ENCODE results near the gene TMX2. TPM values are rescaled to one million over a fixed set of nuclear protein-coding genes. Genes with fewer than 3 reads are reported as not detected.
A peak's percentile ranks its signal among the peaks of the same experiment; 100 is the strongest.

TMX2 gene
- total and polyA plus RNA-seq, 9 of the 15 experiments (the other 6 are each of a cell fraction or from before 2014, with no cell fraction given), result 176 to 433 (median 227) TPM

DNA sequence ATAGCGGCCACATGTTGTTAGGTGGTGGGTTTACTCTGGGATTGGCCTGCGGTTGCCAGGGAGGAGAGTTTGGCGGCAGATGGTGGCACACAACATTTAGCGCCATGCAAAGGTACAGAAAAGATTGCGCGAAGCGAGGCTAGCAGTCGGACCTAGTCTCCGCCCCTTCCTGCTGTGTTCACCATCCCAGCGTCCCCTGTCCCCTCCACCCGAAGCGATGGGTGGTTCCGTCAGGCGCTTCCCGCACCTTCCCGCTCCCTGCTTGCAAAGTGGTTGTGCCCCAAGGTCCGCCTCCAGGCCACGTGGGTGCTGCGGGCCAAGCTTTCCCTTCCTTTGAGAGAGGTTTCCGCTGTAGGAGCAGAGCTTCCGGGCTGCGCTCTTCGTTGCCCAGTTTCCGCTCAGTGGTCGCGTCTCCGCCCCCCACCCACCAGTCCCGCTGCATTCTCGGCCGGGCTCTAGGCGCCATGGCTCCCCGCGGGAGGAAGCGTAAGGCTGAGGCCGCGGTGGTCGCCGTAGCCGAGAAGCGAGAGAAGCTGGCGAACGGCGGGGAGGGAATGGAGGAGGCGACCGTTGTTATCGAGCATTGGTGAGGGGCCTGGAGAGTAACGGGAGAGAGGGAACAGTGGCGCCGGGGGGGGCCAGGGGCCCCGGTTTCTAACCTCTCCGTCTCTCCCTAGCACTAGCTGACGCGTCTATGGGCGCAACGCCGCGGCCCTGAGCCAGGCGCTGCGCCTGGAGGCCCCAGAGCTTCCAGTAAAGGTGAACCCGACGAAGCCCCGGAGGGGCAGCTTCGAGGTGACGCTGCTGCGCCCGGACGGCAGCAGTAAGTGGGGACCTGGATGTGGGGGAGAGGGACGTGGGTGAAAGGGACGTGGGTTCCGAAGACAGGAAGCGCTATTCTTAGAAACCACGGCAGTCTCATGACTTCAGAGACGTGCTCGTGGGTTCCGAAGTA is 29.0 kb downstream of the TMX2 start, which contains the start of gene SELENOH (continued):
- TF ChIP-seq SRF (CRISPR knock-in tag; IDR thresholded peaks at IDR 0.05) (peak in 1 of 2 experiments; percentile 52; a peak in 3 of 4 replicates), CC2D1A (IDR thresholded peaks at IDR 0.05) (0 out of 2 replicates have a peak, but pooled peaks have one; percentile 32), ZNF140 (CRISPR knock-in tag; IDR thresholded peaks at IDR 0.05) (no peak), ELF4 (CRISPR knock-in tag; IDR thresholded peaks at IDR 0.05) (peak; percentile 28; the same call in 1 of the 2 replicates), SP1 (CRISPR knock-in tag; IDR thresholded peaks at IDR 0.05) (peak; percentile 100), TBP (optimal IDR thresholded peaks at IDR 0.05; ENCODE audit: low read depth, low read length) (peak; percentile 87), XRCC4 (IDR thresholded peaks at IDR 0.05; ENCODE audit: extremely low read depth, insufficient read depth, insufficient read length) (no peak), ZBTB17 (CRISPR knock-in tag; IDR thresholded peaks at IDR 0.05) (0 out of 2 replicates have a peak, but pooled peaks have one; percentile 14), RBM15 (IDR thresholded peaks at IDR 0.05; ENCODE audit: insufficient read depth, low read length) (no peak), KLF16 (IDR thresholded peaks at IDR 0.05) (no peak), HDAC2 (IDR thresholded peaks at IDR 0.05) (peak; percentile 57), SREBF1 (IDR thresholded peaks at IDR 0.05; ENCODE audit: borderline replicate concordance, low read depth, low read length) (peak; percentile 72; the same call in 1 of the 2 replicates), ZC3H4 (CRISPR knock-in tag; IDR thresholded peaks at IDR 0.05; ENCODE audit: borderline replicate concordance) (0 out of 2 replicates have a peak, but pooled peaks have one; percentile 45), HDAC3 (IDR thresholded peaks at IDR 0.05; ENCODE audit: borderline replicate concordance, partially characterized antibody) (peak; percentile 37), BRD9 (IDR thresholded peaks at IDR 0.05; ENCODE audit: low read depth, partially characterized antibody) (peak; percentile 32), EHMT2 (IDR thresholded peaks at IDR 0.05) (no peak), ZNF324 (CRISPR knock-in tag; IDR thresholded peaks at IDR 0.05) (no peak), CHD4 (IDR thresholded peaks at IDR 0.05; ENCODE audit: insufficient read depth, insufficient replicate concordance, low read depth, low read length, poor library complexity, severe bottlenecking) (no peak), CAMTA2 (CRISPR knock-in tag; conservative IDR thresholded peaks at IDR 0.05) (peak; percentile 82; the same call in 1 of the 2 replicates), DMBX1 (CRISPR knock-in tag; IDR thresholded peaks at IDR 0.05; ENCODE audit: borderline replicate concordance) (no peak), TOE1 (IDR thresholded peaks at IDR 0.05; ENCODE audit: borderline replicate concordance) (peak; percentile 92), TOE1 (CRISPR knock-in tag; IDR thresholded peaks at IDR 0.05; ENCODE audit: borderline replicate concordance, low read depth) (0 out of 2 replicates have a peak, but pooled peaks have one; percentile 85), TCF7 (IDR thresholded peaks at IDR 0.05; ENCODE audit: borderline replicate concordance) (peak; percentile 65; the same call in 1 of the 2 replicates), ZNF133 (CRISPR knock-in tag; IDR thresholded peaks at IDR 0.05) (no peak)
- TF ChIP-seq, protein P1, sequence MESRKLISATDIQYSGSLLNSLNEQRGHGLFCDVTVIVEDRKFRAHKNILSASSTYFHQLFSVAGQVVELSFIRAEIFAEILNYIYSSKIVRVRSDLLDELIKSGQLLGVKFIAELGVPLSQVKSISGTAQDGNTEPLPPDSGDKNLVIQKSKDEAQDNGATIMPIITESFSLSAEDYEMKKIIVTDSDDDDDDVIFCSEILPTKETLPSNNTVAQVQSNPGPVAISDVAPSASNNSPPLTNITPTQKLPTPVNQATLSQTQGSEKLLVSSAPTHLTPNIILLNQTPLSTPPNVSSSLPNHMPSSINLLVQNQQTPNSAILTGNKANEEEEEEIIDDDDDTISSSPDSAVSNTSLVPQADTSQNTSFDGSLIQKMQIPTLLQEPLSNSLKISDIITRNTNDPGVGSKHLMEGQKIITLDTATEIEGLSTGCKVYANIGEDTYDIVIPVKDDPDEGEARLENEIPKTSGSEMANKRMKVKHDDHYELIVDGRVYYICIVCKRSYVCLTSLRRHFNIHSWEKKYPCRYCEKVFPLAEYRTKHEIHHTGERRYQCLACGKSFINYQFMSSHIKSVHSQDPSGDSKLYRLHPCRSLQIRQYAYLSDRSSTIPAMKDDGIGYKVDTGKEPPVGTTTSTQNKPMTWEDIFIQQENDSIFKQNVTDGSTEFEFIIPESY (CRISPR knock-in tag; IDR thresholded peaks at IDR 0.05), result peak; percentile 90
- TF ChIP-seq, protein P2, sequence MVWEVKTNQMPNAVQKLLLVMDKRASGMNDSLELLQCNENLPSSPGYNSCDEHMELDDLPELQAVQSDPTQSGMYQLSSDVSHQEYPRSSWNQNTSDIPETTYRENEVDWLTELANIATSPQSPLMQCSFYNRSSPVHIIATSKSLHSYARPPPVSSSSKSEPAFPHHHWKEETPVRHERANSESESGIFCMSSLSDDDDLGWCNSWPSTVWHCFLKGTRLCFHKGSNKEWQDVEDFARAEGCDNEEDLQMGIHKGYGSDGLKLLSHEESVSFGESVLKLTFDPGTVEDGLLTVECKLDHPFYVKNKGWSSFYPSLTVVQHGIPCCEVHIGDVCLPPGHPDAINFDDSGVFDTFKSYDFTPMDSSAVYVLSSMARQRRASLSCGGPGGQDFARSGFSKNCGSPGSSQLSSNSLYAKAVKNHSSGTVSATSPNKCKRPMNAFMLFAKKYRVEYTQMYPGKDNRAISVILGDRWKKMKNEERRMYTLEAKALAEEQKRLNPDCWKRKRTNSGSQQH (CRISPR knock-in tag; IDR thresholded peaks at IDR 0.05), result no peak; the same call in 1 of the 2 replicates
